Karpas-422 (cell line): Measurements from ENCODE around the gene ZBTB24. TPM values are rescaled to one million over a fixed set of nuclear protein-coding genes. Genes with fewer than 3 reads are reported as not detected.
"Not testable (repeated sequence)": the region's sequence is repeated elsewhere in the genome, so short reads cannot be mapped to it uniquely, and the experiment has no call there.

Experiments used
- DNase-seq: peaks from one replicate; pipeline ENCODE4 v3.0.0-alpha.2; 2015
- H2AFZ ChIP-seq: fragments of 200-600 bp; sonication (generic); 2 replicates; pipeline ENCODE4 v1.6.1; 2014; ENCODE audit warnings: antibody characterized with exemption, low read length, mixed read lengths
- H3K27ac ChIP-seq: fragments of 200-600 bp; sonication (generic); 2 replicates; pipeline ENCODE4 v1.5.1; 2014; ENCODE audit warnings: mild to moderate bottlenecking, low read length, moderate library complexity
- H3K27me3 ChIP-seq: fragments of 200-600 bp; sonication (generic); 2 replicates; pipeline ENCODE4 v1.6.1; 2014; ENCODE audit warnings: low read length, mixed read lengths
- H3K36me3 ChIP-seq: fragments of 200-600 bp; sonication (generic); 2 replicates; pipeline ENCODE4 v1.6.1; 2014; ENCODE audit warnings: low read length, mixed read lengths; ENCODE audit not compliant: insufficient read depth
- H3K4me1 ChIP-seq: fragments of 200-600 bp; sonication (generic); 2 replicates; pipeline ENCODE4 v1.6.1; 2014; ENCODE audit warnings: mild to moderate bottlenecking, low read length, mixed read lengths
- H3K4me2 ChIP-seq: fragments of 200-600 bp; sonication (generic); 2 replicates; pipeline ENCODE4 v1.6.1; 2014; ENCODE audit warnings: low read length, low read depth, mild to moderate bottlenecking; ENCODE audit not compliant: poor library complexity, severe bottlenecking
- H3K4me3 ChIP-seq: fragments of 200-600 bp; sonication (generic); 2 replicates; pipeline ENCODE4 v1.5.1; 2014; ENCODE audit warnings: mild to moderate bottlenecking, antibody characterized with exemption, low read length, mixed read lengths
- H3K79me2 ChIP-seq: fragments of 200-600 bp; sonication (generic); 2 replicates; pipeline ENCODE4 v1.6.1; 2014; ENCODE audit warnings: mild to moderate bottlenecking, low read length, mixed read lengths
- H3K9ac ChIP-seq: fragments of 200-600 bp; sonication (generic); 2 replicates; pipeline ENCODE4 v1.6.0; 2014; ENCODE audit warnings: low read length
- H3K9me2 ChIP-seq: fragments of 200-600 bp; sonication (generic), shearing (Covaris generic); replicated peaks from 2 replicates; pipeline ENCODE4 v1.6.0; 2014; ENCODE audit warnings: mild to moderate bottlenecking, low read length, moderate library complexity; ENCODE audit not compliant: insufficient read depth
- H3K9me3 ChIP-seq: fragments of 300-700, 200-600 bp; sonication (generic); 2 replicates; pipeline ENCODE4 v1.6.1; 2014; ENCODE audit warnings: low read length, mixed read lengths
- H4K20me1 ChIP-seq: fragments of 200-600 bp; sonication (generic); 2 replicates; pipeline ENCODE4 v1.6.1; 2014; ENCODE audit warnings: mild to moderate bottlenecking, antibody characterized with exemption, low read length, low read depth; ENCODE audit not compliant: insufficient read depth
- total RNA-seq: library from RNA; depleted of rRNA; stranded (reverse); fragments of >200 nt; shearing (Covaris generic); gene quantifications from 2 replicates; pipeline ENCODE4 v1.2.3, GENCODE V29; 2014; ENCODE audit warnings: low replicate concordance

Gene ZBTB24
- total RNA-seq, 1 experiment from 2014 or later = 18.5 TPM

DNA sequence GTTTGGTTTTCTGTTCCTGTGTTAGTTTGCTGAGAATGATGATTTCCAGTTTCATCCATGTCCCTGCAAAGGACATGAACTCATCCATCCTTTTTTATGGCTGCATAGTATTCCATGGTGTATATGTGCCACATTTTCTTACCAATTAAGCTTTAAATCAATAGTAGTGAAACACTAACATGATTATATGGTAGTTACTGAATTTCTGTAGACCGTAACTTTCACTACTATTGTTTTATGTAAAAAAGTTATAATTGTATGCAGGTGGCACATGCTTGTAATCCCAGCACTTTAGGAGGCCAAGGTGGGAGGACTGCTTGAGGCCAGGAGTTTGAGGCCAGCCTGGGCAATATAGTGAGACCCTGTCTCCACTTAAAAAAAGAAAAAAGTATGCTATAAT, 21.8 kb downstream of the ZBTB24 start:
- Histone ChIP-seq H3K4me1 (peaks cover 20% of the 10 kb centered on the region), H3K79me2 (peaks cover 44% of the 10 kb centered on the region), H3K36me3 (peaks cover 40% of the 10 kb centered on the region)
- H3K9ac ChIP-seq, H3K9me3 ChIP-seq, H4K20me1 ChIP-seq, H3K4me2 ChIP-seq, H3K27ac ChIP-seq, H2AFZ ChIP-seq, H3K27me3 ChIP-seq, H3K4me3 ChIP-seq, H3K9me2 ChIP-seq, DNase-seq: not testable (repeated sequence)

- peaks cover 31% of the 10 kb centered on the region for H3K36me3 ChIP-seq
- H3K4me2 ChIP-seq = no peak overlapping the region
- H3K9me3 ChIP-seq = no peaks in the 10 kb centered on the region
- no peaks in the 10 kb centered on the region for H3K27me3 ChIP-seq
- no peak overlapping the region for H3K9ac ChIP-seq
- peaks cover 36% of the 10 kb centered on the region for H3K79me2 ChIP-seq
- no peaks in the 10 kb centered on the region for H3K9me2 ChIP-seq
- DNase-seq = no peak
- 0 out of 2 replicates have a peak, but pooled peaks cover 4% of the 10 kb centered on the region for H4K20me1 ChIP-seq
- no peak overlapping the region for H2AFZ ChIP-seq
- peaks cover 22% of the 10 kb centered on the region for H3K4me1 ChIP-seq
- H3K27ac ChIP-seq = no peak overlapping the region
- no peak overlapping the region for H3K4me3 ChIP-seq
Observed at GRCh38 chr6:109460161-109460829, 22.7 kb downstream of the ZBTB24 start.

DNA sequence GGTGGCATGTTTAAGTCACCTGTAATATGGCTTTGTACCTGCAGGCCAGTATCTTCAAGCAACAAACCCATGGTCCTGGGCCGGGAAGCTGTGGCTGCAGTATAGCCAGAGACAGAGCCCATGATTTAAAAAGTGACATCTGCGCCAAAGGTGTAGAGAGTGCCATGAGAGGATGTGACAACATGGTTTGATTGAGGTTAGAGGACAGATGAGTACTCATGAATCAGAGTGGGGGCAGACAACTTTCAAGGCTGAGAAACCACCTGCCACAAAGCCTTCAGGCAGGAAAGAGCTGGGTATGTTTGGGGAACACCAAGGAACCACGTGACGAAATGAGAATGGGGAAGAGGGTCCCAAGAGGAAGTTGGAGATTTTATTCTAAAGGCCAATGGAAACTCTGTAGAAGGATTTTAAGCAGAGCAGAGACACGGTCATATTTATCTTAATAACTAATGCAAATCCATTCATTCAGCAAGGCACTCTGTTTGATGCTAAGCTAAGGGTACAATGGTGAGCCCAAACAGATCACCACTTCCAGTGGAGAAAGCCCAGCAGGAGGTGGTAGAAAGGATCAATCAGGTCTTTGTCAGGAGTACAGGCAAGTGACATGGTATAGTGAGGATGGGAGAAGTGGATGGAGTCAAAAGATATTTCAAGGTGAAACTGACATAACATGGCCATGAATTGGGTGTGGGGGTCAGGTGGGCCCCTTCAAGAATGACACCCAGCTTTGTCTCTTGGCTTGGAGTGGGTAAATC, 24.1 kb downstream of the ZBTB24 start:
- no peak for DNase-seq
- Histone ChIP-seq H2AFZ (no peak overlapping the region), H3K79me2 (peaks cover 37% of the 10 kb centered on the region), H3K4me1 (peaks cover 29% of the 10 kb centered on the region), H3K9me2 (no peaks in the 10 kb centered on the region), H3K9ac (no peak overlapping the region), H3K9me3 (no peaks in the 10 kb centered on the region), H3K27me3 (no peaks in the 10 kb centered on the region), H4K20me1 (0 out of 2 replicates have a peak, but pooled peaks cover 4% of the 10 kb centered on the region), H3K4me2 (no peak overlapping the region), H3K27ac (no peak overlapping the region; the same call in 1 of the 2 replicates), H3K36me3 (peaks cover 18% of the 10 kb centered on the region), H3K4me3 (no peak overlapping the region)

GRCh38 chr6:109457562-109457996, 25.4 kb downstream of the ZBTB24 start:
- no peaks in the 10 kb centered on the region for H3K27me3 ChIP-seq
- H3K4me1 ChIP-seq = peaks cover 31% of the 10 kb centered on the region
- no peak overlapping the region for H3K9ac ChIP-seq
- no peaks in the 10 kb centered on the region for H3K9me2 ChIP-seq
- H3K36me3 ChIP-seq = peaks cover 9% of the 10 kb centered on the region
- H3K4me2 ChIP-seq = no peak overlapping the region
- DNase-seq = no peak
- H3K79me2 ChIP-seq = peaks cover 28% of the 10 kb centered on the region
- no peak overlapping the region for H3K4me3 ChIP-seq
- H3K27ac ChIP-seq = peak overlapping the region; percentile 29
- H2AFZ ChIP-seq = no peak overlapping the region
- H3K9me3 ChIP-seq = no peaks in the 10 kb centered on the region
- 0 out of 2 replicates have a peak, but pooled peaks cover 3% of the 10 kb centered on the region for H4K20me1 ChIP-seq

GRCh38 chr6:109456710-109457561, 26.1 kb downstream of the ZBTB24 start:
- Histone ChIP-seq H3K79me2 (peaks cover 25% of the 10 kb centered on the region; the same call in 1 of the 2 replicates), H2AFZ (no peak overlapping the region), H3K4me2 (peak overlapping the region; percentile 91), H4K20me1 (no peaks in the 10 kb centered on the region), H3K9ac (peak overlapping the region; percentile 97), H3K9me3 (no peaks in the 10 kb centered on the region), H3K27ac (peak overlapping the region; percentile 29), H3K27me3 (no peaks in the 10 kb centered on the region), H3K36me3 (peaks cover 3% of the 10 kb centered on the region; the same call in 1 of the 2 replicates), H3K4me1 (peaks cover 31% of the 10 kb centered on the region), H3K4me3 (peak overlapping the region; percentile 98), H3K9me2 (no peaks in the 10 kb centered on the region)
- DNase-seq = no peak

DNA sequence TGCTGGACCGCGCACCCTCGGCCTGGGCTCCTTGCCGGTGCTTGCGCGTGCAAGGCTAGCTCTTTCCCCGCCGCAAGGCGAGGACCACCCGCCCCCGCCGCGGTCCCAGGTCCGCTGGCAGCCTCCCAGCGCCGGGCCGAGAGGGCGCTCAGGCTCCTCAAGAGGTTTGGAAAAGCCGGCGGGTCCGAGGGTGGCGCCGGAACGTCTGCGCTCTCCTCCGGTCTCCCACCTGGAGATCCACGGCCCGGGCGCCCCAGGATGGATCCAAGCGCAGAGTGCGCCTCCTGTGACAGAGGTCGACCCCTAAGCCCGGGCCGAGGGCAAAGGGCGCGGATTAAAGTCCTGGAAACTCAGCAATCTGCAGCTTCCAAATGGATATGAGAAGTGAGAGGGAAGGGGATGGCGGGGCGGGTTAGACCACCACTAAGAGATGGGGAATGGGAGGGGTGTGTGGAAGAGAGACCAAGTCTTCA, 26.9 kb downstream of the ZBTB24 start:
- no peaks in the 10 kb centered on the region for H3K9me2 ChIP-seq
- H3K4me1 ChIP-seq = peaks cover 31% of the 10 kb centered on the region
- H3K27me3 ChIP-seq = no peaks in the 10 kb centered on the region
- peaks cover 25% of the 10 kb centered on the region; the same call in 1 of the 2 replicates for H3K79me2 ChIP-seq
- no peak for DNase-seq
- H3K9me3 ChIP-seq = no peaks in the 10 kb centered on the region
- H3K27ac ChIP-seq = peak overlapping the region; percentile 51; the same call in 1 of the 2 replicates
- no peak overlapping the region for H2AFZ ChIP-seq
- no peaks in the 10 kb centered on the region for H4K20me1 ChIP-seq
- H3K4me3 ChIP-seq = peak overlapping the region; percentile 98
- 0 out of 2 replicates have a peak, but pooled peaks cover 6% of the 10 kb centered on the region for H3K36me3 ChIP-seq
- H3K4me2 ChIP-seq = peak overlapping the region; percentile 91
- H3K9ac ChIP-seq = peak overlapping the region; percentile 97

DNA sequence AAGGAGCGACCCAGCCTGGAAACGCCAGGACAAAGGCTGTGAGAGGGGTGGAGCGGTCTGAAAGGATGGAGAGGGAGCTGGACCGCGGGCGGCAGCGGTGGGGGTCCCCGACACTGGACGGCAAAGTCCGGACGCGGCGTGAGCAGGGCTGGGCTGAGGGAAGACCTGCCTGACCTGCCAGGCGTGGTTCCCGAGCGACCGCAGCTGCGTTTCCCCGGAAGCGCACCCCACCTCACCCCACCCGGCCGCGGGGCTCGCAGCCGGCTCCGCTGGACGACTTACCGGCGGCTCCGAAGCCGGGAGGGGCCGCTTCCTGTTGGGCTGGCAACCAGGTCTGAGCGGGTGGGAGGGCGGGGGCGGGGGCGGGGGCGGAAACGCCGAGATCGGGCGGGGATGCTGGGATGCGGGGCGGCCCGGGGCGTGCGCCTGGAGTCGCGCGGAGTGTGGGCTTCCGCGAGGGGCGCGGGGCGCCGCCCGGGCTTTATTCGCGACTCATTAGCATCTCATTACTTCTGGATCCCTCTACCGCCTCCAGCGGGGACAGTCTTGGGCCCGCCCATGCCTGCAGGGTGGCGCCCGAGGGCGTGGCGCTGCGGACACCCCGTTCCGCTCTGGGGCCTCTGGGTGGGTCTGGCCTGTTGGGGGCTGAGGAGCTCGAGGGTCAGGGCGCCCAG, 27.4 kb downstream of the ZBTB24 start, which contains the start of gene MICAL1:
Gene MICAL1 (minus strand): TSS at position 336 of the 674 bp plus-strand sequence. CDS start 1,576 bp downstream, outside the sequence.
- peak within 1 kb of the TSS; percentile 97 for H3K9ac ChIP-seq
- no peaks in the 10 kb centered on the region for H3K27me3 ChIP-seq
- peak; percentile 92 for DNase-seq
- peak within 1 kb of the TSS; percentile 98 for H3K4me3 ChIP-seq
- H3K4me1 ChIP-seq = peaks cover 31% of the 10 kb centered on the region
- H2AFZ ChIP-seq = peak within 1 kb of the TSS; percentile 34; the same call in 1 of the 2 replicates
- peak within 1 kb of the TSS; percentile 86 for H3K27ac ChIP-seq
- H3K4me2 ChIP-seq = peak within 1 kb of the TSS; percentile 91
- H4K20me1 ChIP-seq = no peaks in the 10 kb centered on the region
- 0 out of 2 replicates have a peak, but pooled peaks cover 6% of the 10 kb centered on the region for H3K36me3 ChIP-seq
- H3K9me2 ChIP-seq = no peaks in the 10 kb centered on the region
- peaks cover 25% of the 10 kb centered on the region; the same call in 1 of the 2 replicates for H3K79me2 ChIP-seq
- no peaks in the 10 kb centered on the region for H3K9me3 ChIP-seq
